Thoracic aorta (tissue), 2 donors: ENCODE measurements around the gene INO80C. TPM values are rescaled to one million over a fixed set of nuclear protein-coding genes. Genes with fewer than 3 reads are reported as not detected.

Experiments used
- ATAC-seq: fragments of 150-250 bp; one replicate; pipeline ENCODE4 v1.8.0; 2017; ENCODE audit warnings: low read depth; ENCODE audit not compliant: insufficient number of reproducible peaks, low FRiP score
- DNase-seq: peaks from one replicate; pipeline ENCODE4 v3.0.0-alpha.2; 2020; ENCODE audit warnings: low spot score
- H3K27ac ChIP-seq, 2 donors: fragments of 200-600 bp; sonication (generic); 1 replicate in 1 of 2; 2 replicates in 1 of 2; pipeline ENCODE4 v1.5.1; 2016; ENCODE audit warnings: mild to moderate bottlenecking in 2 of 2, moderate library complexity in 2 of 2
- H3K27me3 ChIP-seq: fragments of 200-600 bp; sonication (generic); replicated peaks from 2 replicates; pipeline ENCODE4 v1.6.0; 2016; ENCODE audit warnings: mild to moderate bottlenecking; ENCODE audit not compliant: insufficient read depth
- H3K36me3 ChIP-seq: fragments of 200-600 bp; sonication (generic); one replicate; pipeline ENCODE4 v1.5.1; 2016
- H3K4me1 ChIP-seq, 2 donors: fragments of 200-600 bp; sonication (generic); 1 replicate in 1 of 2; 2 replicates in 1 of 2; pipeline versions ENCODE4 v1.5.1 to v1.6.0; 2016; ENCODE audit warnings: low read depth in 2 of 2, mild to moderate bottlenecking in 1 of 2; ENCODE audit not compliant: control insufficient read depth in 1 of 2
- H3K4me3 ChIP-seq: fragments of 200-600 bp; sonication (generic); 2 replicates; pipeline ENCODE4 v1.5.1; 2016; ENCODE audit warnings: mild to moderate bottlenecking
- H3K9me3 ChIP-seq: fragments of 200-600 bp; sonication (generic); 2 replicates; pipeline ENCODE4 v1.5.1; 2016
- total RNA-seq, 2 donors: library from RNA; depleted of rRNA; stranded (reverse); fragments of >200 nt; gene quantifications; one replicate each; pipeline versions ENCODE4 v1.1.0 to v1.2.3, GENCODE V29; 2016
- TF ChIP-seq, protein P1 (sequence below): fragments of 200-600 bp; sonication (generic); IDR thresholded peaks from one replicate; pipeline ENCODE4 v1.5.1; 2019; ENCODE audit warnings: antibody characterized with exemption

The INO80C gene
- total RNA-seq, 2 donors from 2014 or later, result 3.0 to 7.3 TPM

- H3K4me3 ChIP-seq, result no peak overlapping the region
- no peaks in the 10 kb centered on the region for H3K36me3 ChIP-seq
- no peaks in the 10 kb centered on the region for H3K27me3 ChIP-seq
- DNase-seq (no peak), ATAC-seq (no peak)
- no peaks in the 10 kb centered on the region for H3K4me1 ChIP-seq
- H3K27ac ChIP-seq, result no peak overlapping the region
- TF ChIP-seq, protein P1, sequence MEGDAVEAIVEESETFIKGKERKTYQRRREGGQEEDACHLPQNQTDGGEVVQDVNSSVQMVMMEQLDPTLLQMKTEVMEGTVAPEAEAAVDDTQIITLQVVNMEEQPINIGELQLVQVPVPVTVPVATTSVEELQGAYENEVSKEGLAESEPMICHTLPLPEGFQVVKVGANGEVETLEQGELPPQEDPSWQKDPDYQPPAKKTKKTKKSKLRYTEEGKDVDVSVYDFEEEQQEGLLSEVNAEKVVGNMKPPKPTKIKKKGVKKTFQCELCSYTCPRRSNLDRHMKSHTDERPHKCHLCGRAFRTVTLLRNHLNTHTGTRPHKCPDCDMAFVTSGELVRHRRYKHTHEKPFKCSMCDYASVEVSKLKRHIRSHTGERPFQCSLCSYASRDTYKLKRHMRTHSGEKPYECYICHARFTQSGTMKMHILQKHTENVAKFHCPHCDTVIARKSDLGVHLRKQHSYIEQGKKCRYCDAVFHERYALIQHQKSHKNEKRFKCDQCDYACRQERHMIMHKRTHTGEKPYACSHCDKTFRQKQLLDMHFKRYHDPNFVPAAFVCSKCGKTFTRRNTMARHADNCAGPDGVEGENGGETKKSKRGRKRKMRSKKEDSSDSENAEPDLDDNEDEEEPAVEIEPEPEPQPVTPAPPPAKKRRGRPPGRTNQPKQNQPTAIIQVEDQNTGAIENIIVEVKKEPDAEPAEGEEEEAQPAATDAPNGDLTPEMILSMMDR, result no peak
- H3K9me3 ChIP-seq, result no peaks in the 10 kb centered on the region
Measured at GRCh38 chr18:35485852-35486251, 11.9 kb downstream of the INO80C start.

DNA sequence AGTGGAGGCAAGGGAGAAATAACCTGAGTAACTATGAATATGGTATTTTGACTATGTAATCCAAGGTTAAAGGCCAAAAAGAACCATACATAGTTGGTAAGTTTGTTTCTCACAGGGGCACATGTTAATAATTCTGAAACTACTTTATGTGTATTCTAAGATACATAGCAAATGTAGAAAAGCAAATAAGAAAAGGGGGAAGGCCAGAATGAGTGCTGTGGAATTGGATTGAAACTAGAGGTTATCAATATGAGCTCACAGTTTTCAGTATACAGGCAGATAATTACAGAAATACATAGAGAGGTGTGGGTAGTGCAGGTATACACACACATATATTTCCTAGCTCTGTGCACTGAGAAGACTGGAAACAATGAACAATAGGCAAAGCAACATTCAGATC, 13.7 kb downstream of the INO80C start:
- TF ChIP-seq, protein P1, result no peak

GRCh38 chr18:35481960-35482366, 15.8 kb downstream of the INO80C start:
- ATAC-seq (no peak), DNase-seq (no peak)
- Histone ChIP-seq H3K9me3 (no peaks in the 10 kb centered on the region), H3K4me3 (no peak overlapping the region), H3K36me3 (no peaks in the 10 kb centered on the region), H3K27me3 (no peaks in the 10 kb centered on the region), H3K4me1 (no peaks in the 10 kb centered on the region), H3K27ac (no peak overlapping the region)
- TF ChIP-seq, protein P1, result no peak

More for the DNA sequence above, 13.7 kb downstream of the INO80C start:
- H3K9me3 ChIP-seq, result no peaks in the 10 kb centered on the region
- DNase-seq (no peak), ATAC-seq (no peak)
- no peaks in the 10 kb centered on the region for H3K4me1 ChIP-seq
- no peaks in the 10 kb centered on the region for H3K27me3 ChIP-seq
- H3K36me3 ChIP-seq, result no peaks in the 10 kb centered on the region
- H3K27ac ChIP-seq, result no peak overlapping the region
- H3K4me3 ChIP-seq, result no peak overlapping the region

DNA sequence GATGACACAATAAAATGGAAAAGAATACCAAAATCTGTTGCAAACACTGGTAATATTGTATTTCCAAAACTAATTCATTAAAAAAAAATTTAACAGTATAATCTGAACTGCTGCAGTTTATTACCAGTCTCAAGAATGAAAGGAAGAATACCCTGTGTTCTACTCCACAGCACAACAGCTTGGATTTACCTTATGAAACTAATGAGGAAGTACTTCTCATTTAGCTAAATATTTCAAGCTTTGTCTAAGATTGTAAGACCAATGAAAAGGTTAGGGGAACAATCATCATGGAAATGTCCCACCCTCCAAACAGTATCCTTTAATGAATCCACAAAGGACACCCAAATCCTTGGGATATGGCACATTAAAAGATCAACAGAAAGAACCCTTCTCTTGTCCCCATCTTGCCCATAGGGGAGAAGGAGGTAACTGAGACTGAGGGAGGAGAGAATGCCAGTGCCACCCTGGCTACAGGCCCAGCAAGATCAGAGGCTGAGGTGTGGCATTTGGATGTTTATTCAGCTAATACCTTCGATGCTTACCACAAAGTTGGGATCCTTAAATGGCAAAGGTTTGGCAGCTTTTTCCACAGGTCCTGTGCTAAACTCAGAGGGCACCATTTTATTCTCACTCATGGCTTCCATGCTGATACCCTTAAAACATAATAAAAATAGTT, 17.7 kb downstream of the INO80C start:
- Histone ChIP-seq H3K27ac (no peak overlapping the region), H3K4me3 (no peak overlapping the region), H3K4me1 (no peaks in the 10 kb centered on the region), H3K36me3 (no peaks in the 10 kb centered on the region), H3K9me3 (no peaks in the 10 kb centered on the region), H3K27me3 (no peaks in the 10 kb centered on the region)
- TF ChIP-seq, protein P1, result no peak
- DNase-seq (no peak), ATAC-seq (no peak)

- no peak overlapping the region for H3K4me3 ChIP-seq
- TF ChIP-seq, protein P1, result no peak
- no peak for ATAC-seq
- H3K36me3 ChIP-seq, result no peaks in the 10 kb centered on the region
- H3K9me3 ChIP-seq, result no peaks in the 10 kb centered on the region
- no peak overlapping the region for H3K27ac ChIP-seq
- H3K4me1 ChIP-seq, result no peaks in the 10 kb centered on the region
- DNase-seq, result peak; percentile 35
- no peaks in the 10 kb centered on the region for H3K27me3 ChIP-seq
Measured at GRCh38 chr18:35478520-35479435, 19.0 kb downstream of the INO80C start.
